Heart left ventricle (tissue), 16 donors: ENCODE results near the gene ARID3A. TPM values are rescaled to one million over a fixed set of nuclear protein-coding genes. Genes with fewer than 3 reads are reported as not detected.

Source experiments
- ATAC-seq, 4 donors: fragments of 200-7000 bp; cut with Tn5 transposase; one replicate each; pipeline ENCODE4 v1.9.1; 2020 to 2022; ENCODE audit warnings: moderate library complexity in 4 of 4, mild to moderate bottlenecking in 3 of 4, moderate number of reproducible peaks in 1 of 4
- DNase-seq, 5 donors: peaks; one replicate each; pipeline ENCODE4 v3.0.0-alpha.2; 2020
- H3K27ac ChIP-seq, 12 donors: fragments of 200-600 bp; sonication (generic) in 4 of 12; one replicate each; pipeline versions ENCODE4 v1.5.0 to v1.8.0; 2016 to 2022; ENCODE audit warnings: mild to moderate bottlenecking in 2 of 12
- H3K27me3 ChIP-seq, 9 donors: fragments of 200-600 bp; sonication (generic) in 2 of 9; one replicate each; pipeline versions ENCODE4 v1.5.1 to v1.8.0; 2016 to 2022; ENCODE audit warnings: mild to moderate bottlenecking in 3 of 9
- H3K36me3 ChIP-seq, 9 donors: fragments of 200-600 bp; sonication (generic) in 2 of 9; one replicate each; pipeline versions ENCODE4 v1.5.0 to v1.8.0; 2018 to 2022; ENCODE audit warnings: mild to moderate bottlenecking in 2 of 9
- H3K4me1 ChIP-seq, 12 donors: fragments of 200-600 bp; sonication (generic) in 4 of 12; one replicate each; pipeline versions ENCODE4 v1.5.0 to v1.8.0; 2016 to 2022; ENCODE audit warnings: mild to moderate bottlenecking in 3 of 12
- H3K4me3 ChIP-seq, 12 donors: fragments of 200-600 bp; sonication (generic) in 4 of 12; one replicate each; pipeline versions ENCODE4 v1.5.0 to v1.8.0; 2017 to 2022; ENCODE audit warnings: mild to moderate bottlenecking in 9 of 12, moderate library complexity in 4 of 12
- H3K9me3 ChIP-seq, 12 donors: fragments of 200-600 bp; sonication (generic) in 4 of 12; one replicate each; pipeline versions ENCODE4 v1.5.0 to v1.8.0; 2016 to 2022; ENCODE audit warnings: mild to moderate bottlenecking in 1 of 12
- CTCF ChIP-seq, 12 donors: fragments of 200-600 bp; sonication (generic) in 4 of 12; IDR thresholded peaks; one replicate each; pipeline versions ENCODE4 v1.5.0 to v1.8.0; 2018 to 2022; ENCODE audit warnings: antibody characterized with exemption in 12 of 12, mild to moderate bottlenecking in 5 of 12
- POLR2A ChIP-seq, 2 donors: fragments of 450-650 bp; IDR thresholded peaks; one replicate each; pipeline ENCODE4 v1.6.1; 2017; ENCODE audit warnings: antibody characterized with exemption in 2 of 2, mild to moderate bottlenecking in 2 of 2, moderate library complexity in 2 of 2
- WGBS, 4 donors: extraction: QIAGEN DNeasy Blood & Tissue Kit in 2 of 4; methylation state at CpG; one replicate each; pipeline versions ENCODE4 v1.1.5 to v1.1.7; 2013 to 2018; 5-methylcytosine and 5-hydroxymethylcytosine counted together
- intact Hi-C, 10 donors: fragments of 100-400 bp; cut with DNase I; formaldehyde crosslinking; loops; one replicate each; pipeline versions ENCODE4 v1.11.1 to v1.14.2; 2022
- polyA plus RNA-seq, 2 donors: library from polyadenylated mRNA; stranded (reverse); fragments of 200-250 nt; gene quantifications; one replicate each; pipeline ENCODE4 v1.2.3, GENCODE V29; 2013
- total RNA-seq, 9 donors: library from RNA; depleted of rRNA in 2 of 9; stranded (reverse); fragments of >200 nt in 2 of 9; fragmentation: NEBNext Ultra II Directional in 3 of 9; extraction: Animal tissue kit (Norgen Biotek cat#: 25700) in 3 of 9; gene quantifications; one replicate each; pipeline versions ENCODE4 v1.1.0 to v1.2.4, GENCODE V29; 2016 to 2023
- donor health status: ischemic (EF 13 %, LVEDD 7.1; RV severe dilation, severe dysfunction).
- donor health status: healthy with polysubstance abuse.
- donor health status: DM: no; HTN: yes; CAD: no.
- donor health status: DM: no; HTN: no; CAD: no.
- donor health status: ischemic (EF 25% LVEDD 6.9; RV normal size, moderate dysfunction).
- donor health status: ischemic (EF 25% LVEDD 5.7; RV mildly dilated, moderate dysfunction).
- donor health status: healthy.
- donor health status: DM: yes; HTN: yes; CAD: no.
- donor health status: ischemic (EF 35%, LVEDD 5.7; RV mildly dilated, moderate dysfunction).
- donor health status: nonischemic (EF 11% LVEDD 7.7; RV severe dilation, severe dysfunction).
- donor health status: DM: yes; HTN: yes; CAD: no.
- donor health status: PGD.
- donor health status: ischemic (EF 29% LVEDD 5.4; RV normal size, mild dysfunction).
- donor health status: nonischemic (EF 23%, LVEDD 6.1; RV moderate dilation, normal function).

Gene ARID3A
- total and polyA plus RNA-seq, 11 donors, result 1.9 to 15.7 (median 5.8) TPM

GRCh38 chr19:879711-880438, 46.0 kb upstream of the ARID3A start:
- intact Hi-C loops, result loop anchor here in 1 of 10 donors (5.0 kb wide), 1 partner anchor 37 kb away; the partner anchor contains the start of gene KISS1R
- no peak for ATAC-seq
- no peak for DNase-seq
- no peak for TF ChIP-seq CTCF (IDR thresholded peaks at IDR 0.05)
- TF ChIP-seq POLR2A (IDR thresholded peaks at IDR 0.05), result no peak
- Histone ChIP-seq H3K27me3 (no peaks in the 10 kb centered on the region), H3K4me1 (no peaks in the 10 kb centered on the region), H3K27ac (no peak overlapping the region), H3K9me3 (no peaks in the 10 kb centered on the region), H3K36me3 (peaks cover 0 to 75% (median 66%) of the 10 kb centered on the region in 9 donors), H3K4me3 (no peak overlapping the region)
- WGBS, 4 donors, result 89 to 91% (median 90%) methylated on average over 11 to 37 of the region's 37 CpGs

- 98% methylated on average over 22 to 34 of the region's 34 CpGs for WGBS, 4 donors
- no peak for DNase-seq
- Histone ChIP-seq H3K27me3 (no peaks in the 10 kb centered on the region), H3K27ac (no peak overlapping the region), H3K4me1 (no peaks in the 10 kb centered on the region), H3K4me3 (no peak overlapping the region), H3K9me3 (no peaks in the 10 kb centered on the region), H3K36me3 (peaks cover 3 to 75% (median 66%) of the 10 kb centered on the region in 9 donors)
- ATAC-seq, result no peak
- intact Hi-C loops, result no loop called here
- TF ChIP-seq POLR2A (IDR thresholded peaks at IDR 0.05) (no peak), CTCF (IDR thresholded peaks at IDR 0.05) (no peak)
These were observed 44.3 kb upstream of the ARID3A start for GRCh38 chr19:881385-882071.

GRCh38 chr19:882871-883497, 42.9 kb upstream of the ARID3A start:
- no peaks in the 10 kb centered on the region for H3K4me1 ChIP-seq
- H3K36me3 ChIP-seq, result peaks cover 0 to 79% (median 71%) of the 10 kb centered on the region in 9 donors
- intact Hi-C loops, result no loop called here
- no peak overlapping the region for H3K27ac ChIP-seq
- 86 to 95% (median 94%) methylated on average over 28 to 30 of the region's 30 CpGs for WGBS, 4 donors
- H3K27me3 ChIP-seq, result no peaks in the 10 kb centered on the region
- no peaks in the 10 kb centered on the region for H3K9me3 ChIP-seq
- TF ChIP-seq POLR2A (IDR thresholded peaks at IDR 0.05) (no peak), CTCF (IDR thresholded peaks at IDR 0.05) (no peak)
- no peak for DNase-seq
- no peak overlapping the region for H3K4me3 ChIP-seq
- no peak for ATAC-seq

- Histone ChIP-seq H3K9me3 (no peaks in the 10 kb centered on the region), H3K36me3 (peaks cover 0 to 86% (median 77%) of the 10 kb centered on the region in 9 donors), H3K4me1 (no peaks in the 10 kb centered on the region), H3K27me3 (no peaks in the 10 kb centered on the region), H3K27ac (no peak overlapping the region), H3K4me3 (no peak overlapping the region)
- ATAC-seq, result no peak
- no peak for TF ChIP-seq POLR2A (IDR thresholded peaks at IDR 0.05)
- TF ChIP-seq CTCF (IDR thresholded peaks at IDR 0.05), result no peak
- intact Hi-C loops, result no loop called here
- WGBS, 4 donors, result 93 to 96% (median 94%) methylated on average over 19 to 22 of the region's 22 CpGs
- DNase-seq, result no peak
These were observed 42.1 kb upstream of the ARID3A start for GRCh38 chr19:883661-884211.
